T-cell (primary cell): Measurements from ENCODE around the gene ADAMTS13. TPM values are rescaled to one million over a fixed set of nuclear protein-coding genes. Genes with fewer than 3 reads are reported as not detected.

Source experiments
- ATAC-seq, 4 experiments: fragments of 200-7000 bp in 3 of 4; fragments of 150-1000 bp in 1 of 4; cut with Tn5 transposase; replicated peaks in 1 of 4; 1 replicate in 3 of 4; 2 replicates in 1 of 4; pipeline ENCODE4 v1.10.0; 2021; ENCODE audit warnings: moderate library complexity in 3 of 4, mild to moderate bottlenecking in 2 of 4, moderate number of reproducible peaks in 1 of 4
- CTCF ChIA-PET, 2 donors: fragments of 300-600 bp; sonication (Branson Sonifier 250); formaldehyde crosslinking; loops; one replicate each; lab custom pipeline; 2022; ENCODE audit warnings: antibody characterized with exemption in 2 of 2; lab: Charles Lee
- POLR2A ChIA-PET, 2 donors: fragments of 300-600 bp; sonication (Branson Sonifier 250); formaldehyde crosslinking; loops; one replicate each; lab custom pipeline; 2022; ENCODE audit warnings: antibody characterized with exemption in 2 of 2; lab: Charles Lee
- DNase-seq, 35 experiments: peaks; one replicate each; pipeline versions ENCODE4 v3.0.0 to v3.0.0-alpha.2; 2013 to 2023
- H3K27ac ChIP-seq: one replicate; pipeline ENCODE4 v1.5.1; 2013; ENCODE audit warnings: low read length
- H3K27me3 ChIP-seq, 2 experiments: replicated peaks in 1 of 2; 1 replicate in 1 of 2; 2 replicates in 1 of 2; pipeline versions ENCODE4 v1.6.1 to v1.7.0; 2013; ENCODE audit warnings: low read length in 1 of 2, mixed read lengths in 1 of 2; ENCODE audit not compliant: control insufficient read depth in 2 of 2, insufficient read depth in 2 of 2; ENCODE audit errors: extremely low read depth in 1 of 2
- H3K36me3 ChIP-seq, 2 donors: 1 replicate in 1 of 2; 2 replicates in 1 of 2; pipeline versions ENCODE4 v1.6.1 to v1.7.0; 2013; ENCODE audit warnings: low read length in 1 of 2; ENCODE audit not compliant: control insufficient read depth in 2 of 2, insufficient read depth in 1 of 2; ENCODE audit errors: extremely low read depth in 1 of 2
- H3K4me1 ChIP-seq, 2 experiments: 1 replicate in 1 of 2; 2 replicates in 1 of 2; pipeline versions ENCODE4 v1.6.1 to v1.7.0; 2013; ENCODE audit warnings: low read length in 2 of 2, mixed read lengths in 1 of 2; ENCODE audit not compliant: insufficient read depth in 2 of 2, control insufficient read depth in 1 of 2; ENCODE audit errors: extremely low read depth in 1 of 2
- H3K4me3 ChIP-seq, 2 donors: 1 replicate in 1 of 2; 2 replicates in 1 of 2; pipeline versions ENCODE4 v1.5.1 to v1.7.0; 2013; ENCODE audit warnings: mild to moderate bottlenecking in 2 of 2, low read length in 1 of 2, moderate library complexity in 1 of 2; ENCODE audit not compliant: control insufficient read depth in 1 of 2; ENCODE audit errors: extremely low read depth in 1 of 2
- H3K9me3 ChIP-seq: 2 replicates; pipeline ENCODE4 v1.7.0; 2013
- H3K27ac Mint-ChIP-seq, 2 donors: one replicate each; pipeline ENCODE4 v1.8.0; 2020 to 2021; ENCODE audit warnings: mild to moderate bottlenecking in 2 of 2, mixed read lengths in 2 of 2
- H3K27me3 Mint-ChIP-seq, 2 donors: one replicate each; pipeline ENCODE4 v1.8.0; 2021 to 2022; ENCODE audit warnings: mixed read lengths in 2 of 2
- H3K36me3 Mint-ChIP-seq: one replicate; pipeline ENCODE4 v1.8.0; 2021; ENCODE audit warnings: mixed read lengths
- H3K4me1 Mint-ChIP-seq, 3 donors: one replicate each; pipeline ENCODE4 v1.8.0; 2020 to 2022; ENCODE audit warnings: mixed read lengths in 3 of 3, mild to moderate bottlenecking in 1 of 3
- H3K4me3 Mint-ChIP-seq, 3 donors: one replicate each; pipeline ENCODE4 v1.8.0; 2020 to 2022; ENCODE audit warnings: mild to moderate bottlenecking in 3 of 3, mixed read lengths in 3 of 3, moderate library complexity in 3 of 3
- H3K9me3 Mint-ChIP-seq, 3 donors: one replicate each; pipeline ENCODE4 v1.8.0; 2020 to 2022; ENCODE audit warnings: mixed read lengths in 3 of 3
- WGBS: methylation state at CpG from one replicate; pipeline ENCODE4 v1.1.5; 2013; ENCODE audit warnings: missing lambda C conversion rate; ENCODE audit not compliant: insufficient coverage; 5-methylcytosine and 5-hydroxymethylcytosine counted together
- total RNA-seq, 35 experiments: library from RNA in 6 of 35; stranded (reverse) in 6 of 35; fragments of 120-200 nt in 1 of 35; gene quantifications; one replicate each; pipeline versions ENCODE4 v1.2.1 to v1.2.4 and lab custom pipeline; 2013 to 2026

Gene ADAMTS13
- total RNA-seq, 5 donors from 2014 or later (not counting 1 experiment from before 2014, with no cell fraction given), result 1.3 to 3.3 (median 2.4) TPM

DNA sequence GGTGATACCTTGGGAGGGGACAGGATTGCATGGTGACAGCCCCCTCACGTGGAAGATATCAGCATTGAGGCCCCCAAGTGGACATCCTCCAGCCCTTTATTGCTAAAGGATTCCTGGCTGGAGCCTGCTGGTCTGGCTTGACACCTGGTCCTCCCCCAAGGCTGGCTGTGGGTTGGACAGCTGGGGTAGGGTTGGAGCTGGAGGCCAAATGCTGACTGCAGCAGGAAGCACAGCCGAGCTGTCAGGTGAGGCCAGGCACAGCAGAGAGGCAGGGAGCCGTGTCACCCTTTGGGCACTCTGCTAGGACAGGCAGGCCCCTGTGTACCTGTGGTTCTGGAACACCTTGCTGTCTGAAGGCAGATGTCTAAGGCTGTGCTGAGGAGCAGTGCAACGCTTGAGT lies 39.8 kb downstream of the ADAMTS13 start:
- H3K27ac Mint-ChIP-seq, result no peak overlapping the region
- 82% methylated on average over 3 of the region's 4 CpGs for WGBS

DNA sequence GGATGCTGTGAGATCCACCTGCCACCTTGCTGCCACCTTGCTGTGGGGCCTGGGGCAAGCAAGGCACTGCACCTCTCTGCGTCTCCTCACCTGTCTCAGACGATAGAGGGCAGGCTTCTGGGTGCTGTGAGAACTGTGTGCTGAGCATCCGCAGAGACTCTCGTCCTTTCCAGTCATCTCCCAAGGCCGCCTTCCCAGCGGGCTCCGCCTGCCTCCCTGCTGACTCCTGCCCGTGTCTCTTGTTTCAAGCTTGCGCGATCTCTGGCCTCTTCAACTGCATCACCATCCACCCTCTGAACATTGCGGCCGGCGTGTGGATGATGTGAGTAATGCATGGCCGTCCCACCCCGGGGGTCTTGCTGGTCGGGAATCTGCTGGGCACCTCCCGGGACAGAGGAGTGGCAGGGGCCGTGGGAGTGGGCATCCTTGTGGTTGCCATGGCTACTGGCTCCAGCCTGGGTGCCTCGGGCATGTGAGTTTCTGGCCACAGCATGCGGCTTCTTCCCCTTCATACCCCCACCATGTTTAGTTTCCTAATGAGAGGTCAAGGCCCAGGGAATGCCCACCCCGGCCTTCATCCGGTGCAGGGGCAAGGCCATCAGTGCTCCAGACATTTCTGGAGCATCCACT lies 41.2 kb downstream of the ADAMTS13 start:
- no peaks in the 10 kb centered on the region for H3K36me3 Mint-ChIP-seq
- no peaks in the 10 kb centered on the region for H3K27me3 Mint-ChIP-seq
- no peaks in the 10 kb centered on the region for H3K9me3 Mint-ChIP-seq
- H3K27ac Mint-ChIP-seq, result peak overlapping the region in 1 of 2 donors; percentile 11
- POLR2A ChIA-PET, result no interaction called here
- peak in 1 of 35 experiments; percentile 31 for DNase-seq
- no peak overlapping the region for H3K4me3 Mint-ChIP-seq
- Histone ChIP-seq H3K27me3 (peaks cover 0 to 2% of the 10 kb centered on the region in 2 experiments), H3K4me3 (no peak overlapping the region), H3K36me3 (no peaks in the 10 kb centered on the region), H3K27ac (no peak overlapping the region), H3K9me3 (no peaks in the 10 kb centered on the region), H3K4me1 (peaks cover 4 to 20% of the 10 kb centered on the region in 2 experiments)
- ATAC-seq, result no peak
- peaks cover 10 to 14% (median 11%) of the 10 kb centered on the region in 3 donors for H3K4me1 Mint-ChIP-seq
- 89% methylated on average over 16 of the region's 22 CpGs for WGBS
- CTCF ChIA-PET, result interaction anchor here in 1 of 2 donors (1.3 kb wide), 1 partner anchor 46 kb away, joined by 4 read pairs; no protein-coding TSS in a partner anchor

More for the DNA sequence above, 39.8 kb downstream of the ADAMTS13 start:
- Histone ChIP-seq H3K36me3 (no peaks in the 10 kb centered on the region), H3K27me3 (peaks cover 0 to 10% of the 10 kb centered on the region in 2 experiments), H3K4me1 (peaks cover 4 to 20% of the 10 kb centered on the region in 2 experiments), H3K27ac (no peak overlapping the region), H3K9me3 (no peaks in the 10 kb centered on the region), H3K4me3 (no peak overlapping the region)
- POLR2A ChIA-PET, result no interaction called here
- ATAC-seq, result no peak
- H3K9me3 Mint-ChIP-seq, result no peaks in the 10 kb centered on the region
- H3K4me1 Mint-ChIP-seq, result peaks cover 10 to 14% (median 11%) of the 10 kb centered on the region in 3 donors
- no peak for DNase-seq
- H3K4me3 Mint-ChIP-seq, result no peak overlapping the region
- H3K36me3 Mint-ChIP-seq, result no peaks in the 10 kb centered on the region
- CTCF ChIA-PET, result no interaction called here
- no peaks in the 10 kb centered on the region for H3K27me3 Mint-ChIP-seq

DNA sequence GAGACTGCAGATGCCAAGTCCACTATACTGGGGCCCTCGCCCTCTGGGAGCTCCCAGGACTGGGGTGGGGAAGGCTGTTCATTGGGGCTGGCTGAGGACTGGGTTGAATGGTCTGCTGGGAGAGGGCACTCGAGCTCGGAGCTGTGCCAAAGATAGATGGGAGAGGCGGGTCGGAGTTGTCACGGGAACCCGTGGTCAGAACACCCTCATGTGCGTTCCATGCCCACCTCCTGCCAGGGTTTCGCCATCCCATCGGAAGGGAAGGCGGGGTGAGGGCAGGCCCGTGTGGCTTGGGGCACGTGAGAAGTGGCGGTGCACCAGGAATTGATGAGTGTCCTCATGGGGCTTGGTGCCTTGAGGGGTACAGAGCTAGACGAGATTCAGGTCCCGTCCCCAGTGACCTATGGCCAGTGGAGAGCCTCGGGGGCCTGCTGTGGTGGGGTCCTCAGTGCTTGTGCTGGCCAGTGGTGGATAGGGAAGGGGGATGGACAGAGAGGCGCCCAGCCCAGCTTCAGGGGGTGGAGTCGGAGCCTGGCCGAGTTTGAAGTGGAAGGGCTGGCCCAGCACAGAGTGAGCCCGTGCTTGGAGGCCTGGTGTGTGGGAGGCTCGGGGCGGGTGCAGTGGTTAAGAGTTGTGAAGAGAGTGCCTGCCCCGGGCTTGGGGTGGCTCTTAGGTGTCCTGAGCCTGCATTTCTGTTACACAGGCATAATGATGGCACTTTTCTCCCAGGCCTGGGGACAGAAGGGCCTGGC lies 41.9 kb downstream of the ADAMTS13 start:
- H3K9me3 Mint-ChIP-seq, result no peaks in the 10 kb centered on the region
- Histone ChIP-seq H3K4me1 (peaks cover 3 to 13% of the 10 kb centered on the region in 2 experiments), H3K36me3 (peaks cover 0 to 4% of the 10 kb centered on the region in 2 donors), H3K27ac (no peak overlapping the region), H3K27me3 (peaks cover 0 to under 1% of the 10 kb centered on the region in 2 experiments), H3K4me3 (no peak overlapping the region), H3K9me3 (no peaks in the 10 kb centered on the region)
- ATAC-seq (no peak), DNase-seq (no peak)
- H3K4me3 Mint-ChIP-seq, result no peak overlapping the region
- CTCF ChIA-PET, result interaction anchor here in 1 of 2 donors (1.3 kb wide), 1 partner anchor 47 kb away, joined by 4 read pairs; no protein-coding TSS in a partner anchor
- WGBS, result 83% methylated on average over 19 of the region's 24 CpGs
- POLR2A ChIA-PET, result no interaction called here
- H3K4me1 Mint-ChIP-seq, result peaks cover 6 to 10% (median 10%) of the 10 kb centered on the region in 3 donors
- H3K36me3 Mint-ChIP-seq, result no peaks in the 10 kb centered on the region
- no peak overlapping the region for H3K27ac Mint-ChIP-seq
- no peaks in the 10 kb centered on the region for H3K27me3 Mint-ChIP-seq

GRCh38 chr9:133464638-133465037 lies 42.5 kb downstream of the ADAMTS13 start:
- H3K27ac Mint-ChIP-seq, result no peak overlapping the region

DNA sequence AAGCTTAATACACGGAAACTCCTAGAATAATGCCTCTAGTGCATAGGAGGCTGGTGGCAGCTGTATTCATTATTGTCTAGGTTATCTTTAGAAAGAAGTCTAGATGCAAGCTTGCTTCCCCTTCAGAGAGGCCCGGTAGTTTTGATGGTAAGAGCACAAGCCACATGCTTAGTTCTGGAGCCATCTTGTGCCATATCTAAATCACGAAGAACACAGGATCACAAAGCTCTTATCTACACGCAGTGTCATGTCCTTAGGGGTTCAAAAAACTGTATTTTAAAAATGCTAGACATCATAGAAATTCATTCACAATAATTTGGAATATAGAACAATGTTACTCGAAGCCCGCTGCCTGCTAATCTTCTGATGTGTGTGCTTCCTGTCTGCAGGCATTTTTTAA lies 43.8 kb downstream of the ADAMTS13 start:
- Mint-ChIP-seq H3K9me3 (no peaks in the 10 kb centered on the region), H3K4me3 (no peak overlapping the region), H3K27ac (peak overlapping the region in 1 of 2 donors; percentile 8), H3K4me1 (peaks cover 0 to 6% (median 2%) of the 10 kb centered on the region in 3 donors), H3K36me3 (no peaks in the 10 kb centered on the region), H3K27me3 (no peaks in the 10 kb centered on the region)
- Histone ChIP-seq H3K36me3 (peaks cover 0 to 5% of the 10 kb centered on the region in 2 donors), H3K27ac (no peak overlapping the region), H3K4me1 (peaks cover 0 to under 1% of the 10 kb centered on the region in 2 experiments), H3K27me3 (no peaks in the 10 kb centered on the region), H3K4me3 (no peak overlapping the region), H3K9me3 (no peaks in the 10 kb centered on the region)
- CTCF ChIA-PET, result no interaction called here
- ATAC-seq (no peak), DNase-seq (no peak)
- 44% methylated on average over 1 of the region's 6 CpGs for whole genome bisulfite sequencing
- POLR2A ChIA-PET, result interaction anchor here in 1 of 2 donors (0.9 kb wide), 1 partner anchor 14 kb away, joined by 4 read pairs; no protein-coding TSS in a partner anchor

More at GRCh38 chr9:133464638-133465037, 42.5 kb downstream of the ADAMTS13 start:
- Histone ChIP-seq H3K4me1 (peaks cover 0 to 8% of the 10 kb centered on the region in 2 experiments), H3K36me3 (peaks cover 0 to 5% of the 10 kb centered on the region in 2 donors), H3K4me3 (no peak overlapping the region), H3K27ac (no peak overlapping the region), H3K27me3 (no peaks in the 10 kb centered on the region), H3K9me3 (no peaks in the 10 kb centered on the region)
- ChIA-PET POLR2A (no interaction called here), CTCF (no interaction called here)
- Mint-ChIP-seq H3K27me3 (no peaks in the 10 kb centered on the region), H3K36me3 (no peaks in the 10 kb centered on the region), H3K9me3 (no peaks in the 10 kb centered on the region), H3K4me3 (no peak overlapping the region), H3K4me1 (peaks cover 2 to 7% (median 6%) of the 10 kb centered on the region in 3 donors)
- ATAC-seq (no peak), DNase-seq (no peak)
- WGBS, result 87% methylated on average over 10 of the region's 10 CpGs

DNA sequence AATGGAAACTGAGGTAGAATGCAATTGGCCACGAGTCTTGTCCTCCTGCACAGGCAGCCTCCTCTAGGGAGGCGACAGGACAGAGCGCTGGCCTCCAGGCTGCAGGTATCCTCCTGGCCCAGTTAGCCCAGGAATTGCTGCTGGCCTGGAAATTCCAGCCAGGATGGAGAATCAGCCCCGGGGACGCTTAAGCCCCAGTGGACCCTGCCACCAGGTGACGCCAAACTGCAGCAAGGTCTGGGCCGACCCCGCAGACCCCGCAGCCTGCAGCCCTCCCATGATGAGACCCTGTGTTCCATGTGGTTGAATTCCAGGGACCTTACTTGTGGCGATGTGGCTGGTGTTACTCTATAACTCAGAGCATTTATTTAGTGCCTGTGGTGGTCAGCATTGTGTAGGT lies 44.9 kb downstream of the ADAMTS13 start:
- 89% methylated on average over 10 of the region's 10 CpGs for WGBS

More for the DNA sequence above, 44.9 kb downstream of the ADAMTS13 start:
- CTCF ChIA-PET, result no interaction called here
- Mint-ChIP-seq H3K4me3 (no peak overlapping the region), H3K27me3 (no peaks in the 10 kb centered on the region), H3K9me3 (no peaks in the 10 kb centered on the region), H3K4me1 (no peaks in the 10 kb centered on the region), H3K36me3 (no peaks in the 10 kb centered on the region), H3K27ac (no peak overlapping the region)
- Histone ChIP-seq H3K27ac (no peak overlapping the region), H3K27me3 (no peaks in the 10 kb centered on the region), H3K4me1 (no peaks in the 10 kb centered on the region), H3K4me3 (no peak overlapping the region), H3K9me3 (no peaks in the 10 kb centered on the region), H3K36me3 (peaks cover 0 to 5% of the 10 kb centered on the region in 2 donors)
- DNase-seq (no peak), ATAC-seq (no peak)
- POLR2A ChIA-PET, result no interaction called here
